Cardiac septum (tissue), 1 donor: Measurements from ENCODE around the gene TCAIM. TPM values are rescaled to one million over a fixed set of nuclear protein-coding genes. Genes with fewer than 3 reads are reported as not detected.

Experiments used
- DNase-seq: peaks from one replicate; pipeline ENCODE4 v3.0.0-alpha.2; 2020; ENCODE audit warnings: low spot score
- intact Hi-C: fragments of 100-400 bp; cut with DNase I; formaldehyde crosslinking; loops from one replicate; pipeline ENCODE4 v1.14.0; 2022
- long read RNA-seq: library from polyadenylated mRNA; unstranded; transcript quantifications from one replicate; pipeline ENCODE4 v2.0.0, GENCODE V29; 2021
- total RNA-seq: library from RNA; stranded (reverse); fragmentation: NEBNext Ultra II Directional; extraction: Animal tissue kit (Norgen Biotek cat#: 25700); gene quantifications from one replicate; pipeline ENCODE4 v1.2.1, GENCODE V29; 2021
- donor health status: DM: no; HTN: no; CAD: no.

TCAIM gene, protein sequence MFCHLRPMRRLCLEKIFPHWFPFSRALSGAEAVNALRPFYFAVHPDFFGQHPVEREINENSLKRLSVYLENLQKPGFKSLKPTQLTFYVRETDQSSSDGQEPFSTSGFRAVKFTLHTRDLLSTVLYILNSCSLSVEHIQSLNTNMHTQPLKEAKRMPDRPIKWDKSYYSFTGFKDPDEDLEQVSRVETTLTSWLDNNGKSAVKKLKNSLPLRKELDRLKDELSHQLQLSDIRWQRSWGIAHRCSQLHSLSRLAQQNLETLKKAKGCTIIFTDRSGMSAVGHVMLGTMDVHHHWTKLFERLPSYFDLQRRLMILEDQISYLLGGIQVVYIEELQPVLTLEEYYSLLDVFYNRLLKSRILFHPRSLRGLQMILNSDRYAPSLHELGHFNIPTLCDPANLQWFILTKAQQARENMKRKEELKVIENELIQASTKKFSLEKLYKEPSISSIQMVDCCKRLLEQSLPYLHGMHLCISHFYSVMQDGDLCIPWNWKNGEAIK
- 36.5 TPM for total RNA-seq
- long read RNA-seq, transcript TCAIM-203 (4 exons, 2,178 nt), result major isoform, 14 of 59 reads
- long read RNA-seq, transcript TCAIM-205 (11 exons, 1,844 nt), result minor isoform, 7 of 59 reads
- long read RNA-seq, transcript TCAIM-201 (11 exons, 3,687 nt), result minor isoform, 13 of 59 reads
- long read RNA-seq, partial matches to known transcripts, result 5 of 59 reads
- long read RNA-seq, other reads (novel, unspliced or antisense), result 12 of 59 reads

DNA sequence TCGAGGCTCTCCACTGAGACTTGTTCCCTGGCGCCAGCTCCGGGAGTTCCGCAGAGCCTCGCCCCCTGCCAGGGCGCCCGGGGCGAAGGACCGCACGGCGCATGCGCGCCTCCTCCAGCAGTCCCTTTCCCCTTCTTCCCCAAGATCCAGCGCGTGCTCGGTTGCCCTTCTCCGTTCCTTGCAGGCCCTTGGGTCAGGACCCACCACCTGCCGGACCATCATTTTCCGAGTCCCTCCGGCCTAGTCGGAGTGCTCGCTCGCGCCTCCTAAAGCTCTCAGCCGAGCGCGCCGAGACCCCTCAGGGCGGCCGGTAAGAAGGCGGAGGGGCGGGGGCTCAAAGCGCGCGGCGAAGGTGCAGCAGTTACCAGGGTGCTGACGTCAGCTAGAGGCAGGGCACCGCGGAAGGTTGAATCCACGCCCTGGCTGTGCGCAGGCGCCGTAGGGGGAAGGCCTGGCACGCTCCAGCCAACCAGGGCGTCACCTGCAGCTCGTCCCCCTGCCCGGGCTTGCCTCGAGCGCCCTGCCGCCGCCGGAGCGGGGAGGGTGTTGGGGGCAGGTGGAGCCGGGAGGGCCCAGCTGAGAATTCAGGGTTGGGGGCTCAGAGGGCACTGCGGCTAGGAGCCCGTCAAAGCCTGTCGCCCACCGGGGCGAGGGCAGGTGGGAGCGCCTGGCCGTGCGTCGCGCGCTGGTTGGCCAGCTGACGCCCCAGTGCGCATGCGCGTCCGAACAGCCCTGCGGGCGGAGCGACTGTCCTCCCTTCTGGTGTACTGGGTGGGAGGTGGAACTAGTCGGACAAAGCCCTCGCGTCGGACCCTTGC lies at the start of gene TCAIM:
TCAIM (plus strand) TSS at position 757 of the 818 bp plus-strand sequence. CDS start 16,017 bp downstream, outside the sequence.
- peak; percentile 99 for DNase-seq
- intact Hi-C loops, result loop anchor here (2.0 to 5.0 kb wide), 3 partner anchors 101 to 424 kb away; partner anchors contain the start of genes KIAA1143 and KIF15

DNA sequence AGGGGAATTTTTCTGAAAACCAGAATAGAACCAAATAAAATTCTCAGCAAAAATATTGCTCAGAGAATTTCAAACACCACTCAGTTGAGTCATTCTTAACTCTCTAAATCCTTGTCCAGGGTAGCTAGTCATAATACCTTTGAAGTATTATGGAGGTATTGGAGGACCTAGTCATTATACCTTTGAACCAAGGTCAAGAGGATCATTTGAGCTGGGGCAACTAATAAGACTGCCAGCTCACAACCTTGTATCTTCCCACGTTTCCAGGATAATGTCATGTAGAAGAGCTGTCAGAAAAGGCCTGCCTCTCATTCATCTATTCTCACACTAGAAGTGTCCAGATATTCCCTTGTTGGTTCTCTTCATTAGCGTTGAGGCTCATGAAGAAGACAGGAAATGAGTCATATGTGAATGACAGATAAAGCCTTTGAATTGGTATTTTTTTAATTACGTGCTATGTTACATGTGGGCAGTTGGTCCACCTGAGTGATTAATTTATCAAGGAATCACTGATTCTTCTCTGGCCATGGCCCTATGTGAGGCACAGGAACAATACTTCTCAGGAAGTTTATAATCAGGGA lies 48.6 kb upstream of the TCAIM start:
- no peak for DNase-seq
- intact Hi-C loops, result no loop called here

DNA sequence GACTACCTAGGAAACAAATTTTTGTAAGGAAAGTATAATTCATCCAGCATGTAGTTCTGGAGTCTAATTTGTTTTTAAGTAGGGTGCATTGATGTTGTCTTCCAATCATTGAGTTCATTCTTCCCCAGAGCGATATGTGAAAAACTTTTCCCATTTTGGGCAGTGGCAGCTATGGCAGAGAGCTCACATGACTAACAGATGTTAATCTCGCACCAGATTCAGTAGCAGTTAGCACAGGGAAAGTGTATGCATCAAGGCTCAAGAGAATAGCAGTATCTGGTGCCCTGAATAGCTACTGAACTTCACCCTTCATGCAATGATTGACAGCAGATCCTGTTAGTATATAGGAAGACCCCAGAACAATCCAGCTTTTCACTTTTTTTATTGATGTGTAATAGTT lies 46.3 kb upstream of the TCAIM start:
- intact Hi-C loops, result no loop called here
- no peak for DNase-seq

DNA sequence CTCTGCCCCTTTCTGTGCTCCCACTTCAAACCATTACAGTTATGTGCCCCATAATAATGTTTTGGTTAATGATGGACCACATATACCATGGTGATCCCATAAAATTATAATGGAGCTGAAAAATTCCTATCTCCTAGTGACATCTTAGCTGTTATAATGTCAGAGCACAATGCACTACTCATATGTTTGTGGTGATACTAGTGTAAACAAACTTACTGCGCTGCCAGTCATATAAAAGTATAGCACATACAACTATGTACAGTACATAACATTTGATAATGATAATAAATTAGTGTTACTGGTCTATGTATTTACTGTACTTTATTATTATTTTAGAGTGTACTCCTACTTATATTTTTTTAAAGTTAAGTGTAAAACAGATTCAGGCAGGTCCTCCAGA lies 45.6 kb upstream of the TCAIM start:
- no peak for DNase-seq
- intact Hi-C loops, result no loop called here

DNA sequence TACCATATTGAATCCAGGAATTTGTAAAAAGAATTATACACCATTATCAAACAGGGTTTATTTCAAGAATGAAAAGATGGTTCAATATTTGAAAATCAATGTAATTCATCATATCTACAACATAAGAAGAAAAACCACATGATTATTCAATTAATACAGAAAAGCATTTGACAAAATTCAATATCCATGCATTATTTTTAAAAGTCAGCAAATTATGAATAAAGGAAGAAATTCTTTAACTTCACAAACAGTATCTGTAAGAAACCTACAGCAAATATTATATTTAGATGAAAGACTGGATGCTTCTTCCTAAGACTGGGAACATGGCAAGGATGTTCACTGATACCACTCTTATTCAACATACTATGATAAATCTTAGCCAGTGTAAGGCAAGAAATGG lies 41.3 kb upstream of the TCAIM start:
- DNase-seq, result no peak
- intact Hi-C loops, result no loop called here

DNA sequence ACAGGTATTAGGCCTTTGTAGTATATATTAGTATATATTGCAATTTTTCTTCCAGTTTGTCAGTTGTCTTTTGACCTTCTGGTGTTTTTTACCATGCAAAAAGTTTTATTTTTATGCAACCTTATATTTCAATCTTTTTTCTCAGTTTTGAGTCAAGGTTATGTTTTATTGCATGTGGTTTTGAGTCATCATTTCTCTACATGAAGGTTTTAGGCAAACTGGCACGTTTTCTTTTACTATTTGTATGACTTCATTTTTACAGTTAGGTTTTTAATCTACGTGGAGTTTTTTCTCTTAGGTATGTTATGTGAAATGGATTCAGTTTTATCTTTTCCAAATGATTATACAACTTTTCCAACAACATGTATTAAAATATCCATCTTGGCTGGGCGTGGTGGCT lies 36.8 kb upstream of the TCAIM start:
- no peak for DNase-seq
- intact Hi-C loops, result no loop called here

DNA sequence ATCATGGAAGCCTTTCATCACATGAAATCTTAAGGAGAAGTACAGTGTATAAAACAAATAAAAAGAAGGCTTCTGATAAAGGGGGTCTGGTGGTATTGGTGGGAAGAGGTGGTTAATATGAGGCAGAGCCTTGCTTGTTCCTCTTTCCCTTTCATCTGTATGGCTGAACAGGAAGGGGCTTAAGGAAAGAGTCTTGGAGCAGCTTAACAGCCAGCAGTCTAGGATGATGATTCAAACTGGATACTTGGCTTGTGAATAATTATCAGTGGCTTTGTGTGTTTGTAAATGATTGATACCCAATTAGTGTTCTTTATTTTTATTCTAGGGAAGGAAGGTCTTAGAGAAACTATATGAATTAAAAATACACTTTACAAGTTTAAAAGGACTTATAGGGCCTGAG lies 29.1 kb upstream of the TCAIM start:
- intact Hi-C loops, result no loop called here
- DNase-seq, result no peak

DNA sequence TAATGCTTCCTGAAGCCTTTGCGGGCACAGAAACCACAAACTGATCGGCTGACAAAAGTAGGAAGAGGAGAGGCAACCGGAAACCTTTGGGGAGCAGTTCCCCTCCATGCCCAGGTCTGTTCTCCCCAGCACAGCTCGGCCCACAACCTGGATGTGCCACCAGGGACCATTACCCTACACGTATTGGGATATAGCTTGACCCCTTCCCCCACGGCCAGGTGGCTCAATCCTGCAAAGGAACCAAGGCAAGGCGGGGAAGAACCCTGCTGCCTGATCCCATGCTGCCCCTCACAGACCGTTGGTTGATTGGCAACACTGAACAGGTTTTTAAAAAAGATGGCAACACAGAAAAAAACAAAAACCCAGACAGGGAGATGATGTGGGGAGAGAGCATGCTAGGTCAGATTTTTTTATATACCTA lies 19.7 kb upstream of the TCAIM start:
- intact Hi-C loops, result no loop called here

DNA sequence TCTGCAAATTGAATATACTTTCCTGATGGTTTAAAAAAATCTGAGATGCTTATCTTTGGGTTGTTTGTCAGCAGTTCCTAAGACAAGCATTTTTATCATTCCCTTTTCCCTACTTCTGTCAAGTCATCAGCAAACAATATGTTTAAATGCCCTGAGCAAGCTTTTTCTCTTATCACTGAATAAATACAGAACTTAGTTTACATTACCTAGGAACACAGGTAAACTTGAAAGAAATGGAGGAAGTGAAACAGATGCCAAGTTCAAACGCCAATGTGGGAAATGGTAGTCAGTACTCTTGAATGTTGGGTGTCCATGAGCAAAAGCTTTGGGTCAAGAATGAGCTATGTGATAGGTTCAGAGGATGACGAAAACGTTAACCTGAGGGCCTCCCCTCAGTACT lies 17.2 kb upstream of the TCAIM start:
- no peak for DNase-seq
- intact Hi-C loops, result no loop called here

More for the DNA sequence above, 19.7 kb upstream of the TCAIM start:
- DNase-seq, result no peak

DNA sequence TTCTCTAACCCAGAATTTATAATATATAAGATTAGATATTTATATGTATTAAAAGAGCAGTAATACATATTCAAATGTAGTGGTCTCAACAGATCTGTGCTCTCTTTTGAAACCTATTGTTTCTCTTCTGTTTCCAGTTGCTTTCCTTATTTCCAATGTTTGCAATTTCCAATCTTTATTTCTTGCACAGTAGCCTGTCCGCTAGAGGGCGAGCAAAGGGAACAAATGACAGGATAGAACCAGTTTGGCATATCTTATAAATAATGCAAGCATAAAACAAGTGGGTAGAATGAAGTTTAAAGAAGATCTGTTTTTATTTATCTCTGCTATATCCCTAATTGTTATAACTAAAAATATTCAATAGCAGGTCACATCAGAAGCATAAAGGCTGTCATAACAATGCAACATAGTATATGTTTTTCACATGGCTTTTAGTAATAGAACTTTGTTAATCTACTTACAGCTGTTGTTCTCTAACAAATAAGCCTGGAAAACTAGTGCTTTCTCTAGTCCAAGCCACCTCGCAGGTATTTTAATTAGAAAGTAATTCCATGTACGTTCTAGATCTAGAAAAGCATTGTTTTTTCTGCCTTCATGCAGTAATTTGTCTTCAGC lies 15.1 kb upstream of the TCAIM start:
- intact Hi-C loops, result loop anchor here (2.0 kb wide), 1 partner anchor 187 kb away; no protein-coding TSS in a partner anchor
- DNase-seq, result no peak

DNA sequence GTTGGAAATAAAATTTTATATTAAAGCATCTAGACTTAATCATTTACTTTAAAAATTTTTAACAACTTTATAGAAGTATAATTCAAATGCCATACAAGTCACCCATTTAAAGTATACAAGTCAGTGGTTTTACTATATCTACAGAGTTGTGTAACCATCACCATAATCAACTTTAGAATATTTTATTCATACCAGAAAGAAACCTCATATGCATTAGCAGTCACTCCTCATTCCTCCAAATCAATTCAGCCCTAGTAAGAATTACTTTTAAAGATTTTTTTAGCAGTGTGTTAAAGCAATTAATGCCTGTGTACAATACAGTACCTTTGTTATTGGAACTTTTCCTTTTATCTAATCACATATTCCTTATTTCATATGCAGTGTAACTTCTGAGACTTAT lies 14.0 kb upstream of the TCAIM start:
- DNase-seq, result no peak
- intact Hi-C loops, result no loop called here

DNA sequence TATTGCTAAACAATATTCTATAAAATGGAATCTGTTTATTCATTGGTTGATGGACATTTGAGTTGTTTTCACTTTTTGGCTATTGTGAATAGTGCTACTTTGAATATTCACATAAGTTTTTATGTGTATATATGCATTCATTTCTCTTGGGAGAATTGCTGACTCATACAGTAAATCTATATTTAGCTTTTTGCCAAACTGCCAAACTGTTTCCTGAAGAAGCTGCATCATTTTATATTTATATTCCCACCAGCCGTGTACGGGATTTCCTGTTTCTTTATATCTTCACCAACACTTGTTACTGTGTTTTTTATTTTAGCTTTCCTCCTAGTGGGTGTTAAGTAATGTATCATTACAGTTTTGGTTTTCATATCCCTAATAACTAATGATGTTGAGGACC lies 12.5 kb upstream of the TCAIM start:
- intact Hi-C loops, result no loop called here
- DNase-seq, result no peak

DNA sequence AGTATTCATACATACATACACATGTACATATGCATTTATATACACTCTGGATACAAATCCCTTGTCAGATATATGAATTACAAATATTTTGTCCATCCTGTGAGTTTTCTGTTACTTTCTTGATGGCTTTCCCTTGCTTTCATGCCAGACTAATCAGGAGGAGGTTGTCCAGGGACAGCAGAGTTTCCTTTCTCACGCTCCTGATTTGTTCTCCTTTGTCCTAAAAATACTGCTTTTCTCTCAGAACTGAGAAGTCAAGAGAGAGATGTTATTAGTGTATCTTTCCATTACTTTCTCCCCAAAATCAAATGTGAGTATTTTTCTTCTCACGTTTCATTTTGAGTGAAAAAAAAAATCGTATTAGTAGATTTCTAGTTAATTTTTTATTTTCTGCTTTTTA lies 12.1 kb upstream of the TCAIM start:
- DNase-seq, result no peak
- intact Hi-C loops, result no loop called here

DNA sequence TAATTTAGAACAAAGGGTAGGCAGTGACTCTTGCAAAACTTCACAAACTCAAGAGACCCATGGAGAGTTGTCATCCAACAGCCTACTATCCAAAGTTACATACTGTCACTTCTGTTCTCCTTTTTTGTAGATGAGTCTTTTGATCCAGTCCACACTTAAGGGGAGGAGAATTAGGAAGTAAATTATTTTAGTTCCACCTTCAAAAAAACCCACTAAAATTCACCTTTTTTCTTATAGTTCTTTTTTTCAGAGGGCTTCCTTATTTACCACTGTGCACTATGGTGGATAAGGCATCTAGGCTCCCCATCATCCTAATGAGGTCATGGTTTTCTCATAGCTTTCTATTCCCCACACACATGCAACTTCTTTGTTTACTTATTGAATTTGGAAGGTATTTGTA lies 8.6 kb upstream of the TCAIM start:
- intact Hi-C loops, result no loop called here
- no peak for DNase-seq

DNA sequence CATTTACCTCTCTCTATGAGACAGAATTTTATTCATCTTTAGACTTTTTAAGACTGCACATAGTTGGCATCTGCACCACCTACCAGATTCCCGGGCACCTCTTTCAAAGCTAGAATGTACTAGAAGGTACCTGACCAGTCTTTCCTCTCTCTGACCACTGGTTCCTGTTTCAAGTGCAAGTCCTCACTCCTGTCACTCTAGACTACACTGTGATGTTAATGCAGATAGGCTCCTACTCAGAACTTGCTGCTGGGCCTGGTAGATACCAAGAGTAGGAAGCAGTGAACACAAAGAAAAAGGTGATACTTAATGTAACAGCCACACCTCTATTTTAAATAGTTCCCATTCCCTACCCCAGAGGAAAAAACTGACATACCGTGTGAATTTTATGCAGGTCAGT lies 8.1 kb upstream of the TCAIM start:
- no peak for DNase-seq
- intact Hi-C loops, result no loop called here

DNA sequence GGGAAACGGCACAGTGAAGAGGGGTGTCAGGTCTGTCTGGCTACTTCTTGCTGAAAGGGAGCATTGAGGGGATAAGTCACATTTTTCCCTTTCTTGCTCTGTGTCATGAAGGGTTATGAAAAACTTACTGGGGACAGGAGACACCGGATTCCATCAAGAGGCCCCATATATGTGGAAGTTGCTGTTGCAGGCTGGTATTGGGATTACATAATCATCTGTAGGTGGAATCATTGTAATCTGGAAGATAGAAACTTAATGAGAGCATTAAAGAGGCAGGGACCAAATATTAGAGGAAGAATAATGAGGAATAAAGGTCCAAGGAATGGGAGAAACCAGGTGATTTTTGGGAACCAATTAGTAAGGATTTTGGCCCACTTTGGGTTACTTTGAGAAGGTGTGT lies 4.2 kb upstream of the TCAIM start:
- intact Hi-C loops, result no loop called here
- DNase-seq, result no peak

DNA sequence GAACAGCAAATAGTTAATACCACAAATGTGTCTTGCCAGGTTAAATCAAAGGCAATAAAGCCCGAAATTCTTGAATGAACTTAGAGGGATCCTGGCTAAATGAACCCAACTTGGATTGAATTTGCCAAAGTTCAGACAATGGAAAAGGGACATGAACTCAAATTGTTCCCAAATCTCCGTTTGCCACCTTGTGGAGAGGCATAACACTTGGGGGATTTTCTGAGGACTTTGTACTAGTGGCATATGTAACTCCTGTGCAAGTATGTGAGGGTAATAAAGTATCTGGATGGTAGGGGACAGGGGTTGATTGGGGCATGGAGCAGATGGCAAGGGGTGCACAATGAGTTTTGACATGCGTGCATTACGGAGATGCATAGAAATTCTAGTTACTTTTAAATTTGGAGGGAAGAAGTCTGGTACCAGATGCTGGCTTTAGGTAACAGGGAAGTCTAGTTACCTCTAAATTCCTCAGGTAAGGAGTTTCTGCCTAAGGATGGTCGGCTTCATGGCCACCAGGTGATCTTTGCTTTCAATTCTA lies 1.2 kb upstream of the TCAIM start:
- no peak for DNase-seq
- intact Hi-C loops, result loop anchor here (5.0 kb wide), 2 partner anchors 175 to 425 kb away; partner anchors contain the start of genes KIAA1143 and KIF15

DNA sequence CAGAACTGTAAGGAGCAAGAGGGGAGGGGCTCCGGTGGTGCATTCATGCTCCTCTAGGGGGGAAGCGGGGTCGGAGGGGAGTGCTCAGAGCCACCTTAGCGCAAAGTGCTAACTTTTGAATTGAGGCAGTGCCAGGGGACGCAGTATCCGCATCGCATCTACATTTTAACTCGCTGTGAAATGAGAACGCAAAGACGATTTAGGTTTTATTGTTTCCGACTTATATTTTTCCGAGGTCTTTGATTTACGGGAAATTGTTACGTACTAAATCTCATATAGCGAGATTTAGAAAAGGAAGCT lies 212 bp downstream of the TCAIM start:
- intact Hi-C loops, result loop anchor here (2.0 to 5.0 kb wide), 3 partner anchors 100 to 424 kb away; partner anchors contain the start of genes KIAA1143 and KIF15
- no peak for DNase-seq
